Effector CD4-positive, alpha-beta T cell (primary cell): ENCODE data around the gene BMP2K.
A peak's percentile ranks its signal among the peaks of the same experiment; 100 is the strongest.
"Not testable (repeated sequence)": the region's sequence is repeated elsewhere in the genome, so short reads cannot be mapped to it uniquely, and the experiment has no call there.

ENCODE experiments used
- DNase-seq: peaks from one replicate; pipeline ENCODE4 v3.0.0-alpha.2; 2020

Gene BMP2K

DNA sequence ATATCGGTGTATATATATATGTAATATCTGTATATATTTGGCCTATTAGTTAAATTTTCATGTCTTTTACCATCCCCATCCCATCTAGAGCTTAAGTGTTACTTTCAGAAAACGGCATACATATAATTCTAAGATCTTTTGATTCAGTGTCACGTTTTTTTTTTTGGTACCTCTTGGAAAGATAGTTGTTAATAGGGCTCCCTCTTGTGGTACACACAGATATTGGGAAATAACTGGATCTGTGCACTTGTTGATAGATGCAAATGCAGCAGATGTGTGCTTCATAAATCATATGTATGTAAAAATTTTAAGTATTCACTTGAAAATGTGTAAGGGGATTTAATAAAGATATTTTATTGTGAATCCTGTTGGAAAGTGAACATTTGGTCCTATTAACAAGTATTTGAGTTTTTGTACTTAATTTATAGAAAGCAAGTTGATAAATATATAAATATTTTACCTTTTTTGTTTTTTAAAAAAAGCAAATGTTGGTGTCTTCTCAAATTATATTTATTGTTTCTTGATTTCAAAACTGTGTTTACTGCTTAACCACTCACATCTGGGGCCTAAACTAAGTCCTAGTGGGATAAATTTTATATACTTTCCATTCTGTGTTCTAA, 88.4 kb downstream of the BMP2K start:
- DNase-seq = peak; percentile 4

DNA sequence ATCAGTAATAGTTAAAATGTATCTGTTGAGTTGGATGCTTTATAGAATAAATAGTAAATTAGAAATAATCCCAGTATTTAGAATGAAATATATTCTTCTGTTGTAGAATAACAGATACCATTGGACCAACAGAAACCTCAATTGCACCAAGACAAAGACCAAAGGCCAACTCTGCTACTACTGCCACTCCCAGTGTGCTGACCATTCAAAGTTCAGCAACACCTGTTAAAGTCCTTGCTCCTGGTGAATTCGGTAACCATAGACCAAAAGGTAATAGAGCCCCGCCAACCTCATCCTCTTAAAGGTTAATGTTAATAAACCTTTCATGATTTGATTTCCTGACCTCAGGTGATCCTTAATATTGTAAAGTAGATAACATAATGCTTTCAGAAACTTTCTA, 89.3 kb downstream of the BMP2K start:
- DNase-seq = no peak

DNA sequence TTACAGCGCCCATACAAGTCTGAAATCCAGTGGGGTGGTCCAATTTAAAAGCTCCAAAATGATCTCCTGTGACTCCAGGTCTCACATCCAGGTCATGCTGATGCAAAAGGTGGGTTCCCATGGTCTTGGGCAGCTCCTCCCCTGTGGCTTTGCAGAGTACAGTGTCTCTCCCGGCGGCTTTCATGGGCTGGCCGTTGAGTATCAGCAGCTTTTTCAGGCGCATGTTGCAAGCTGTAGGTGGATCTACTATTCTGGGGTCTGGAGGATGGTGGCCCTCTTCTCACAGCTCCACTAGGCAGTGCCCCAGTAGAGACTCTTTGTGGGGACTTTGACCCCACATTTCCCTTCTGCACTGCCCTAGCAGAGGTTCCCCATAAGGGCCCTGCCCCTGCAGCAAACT, 92.6 kb downstream of the BMP2K start:
- not testable (repeated sequence) for DNase-seq

DNA sequence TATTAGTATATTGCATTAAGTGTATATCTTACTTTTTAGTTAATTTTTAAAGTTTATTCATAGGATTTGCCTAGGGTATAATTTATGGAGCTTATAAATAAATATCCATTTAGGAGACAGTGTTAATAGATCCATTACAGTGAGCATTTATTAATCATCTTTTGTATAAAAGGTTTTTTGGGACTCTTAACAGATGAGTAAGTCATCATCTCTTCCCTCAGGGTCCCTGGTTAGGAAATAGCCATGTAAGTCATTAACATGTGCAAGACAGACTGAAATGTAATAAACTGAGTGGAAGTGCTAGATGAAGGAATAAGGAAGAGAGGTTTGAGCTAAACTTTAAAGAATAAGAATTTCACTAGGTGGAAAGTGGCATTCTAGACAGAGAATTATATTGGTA, 93.9 kb downstream of the BMP2K start:
- DNase-seq = no peak

DNA sequence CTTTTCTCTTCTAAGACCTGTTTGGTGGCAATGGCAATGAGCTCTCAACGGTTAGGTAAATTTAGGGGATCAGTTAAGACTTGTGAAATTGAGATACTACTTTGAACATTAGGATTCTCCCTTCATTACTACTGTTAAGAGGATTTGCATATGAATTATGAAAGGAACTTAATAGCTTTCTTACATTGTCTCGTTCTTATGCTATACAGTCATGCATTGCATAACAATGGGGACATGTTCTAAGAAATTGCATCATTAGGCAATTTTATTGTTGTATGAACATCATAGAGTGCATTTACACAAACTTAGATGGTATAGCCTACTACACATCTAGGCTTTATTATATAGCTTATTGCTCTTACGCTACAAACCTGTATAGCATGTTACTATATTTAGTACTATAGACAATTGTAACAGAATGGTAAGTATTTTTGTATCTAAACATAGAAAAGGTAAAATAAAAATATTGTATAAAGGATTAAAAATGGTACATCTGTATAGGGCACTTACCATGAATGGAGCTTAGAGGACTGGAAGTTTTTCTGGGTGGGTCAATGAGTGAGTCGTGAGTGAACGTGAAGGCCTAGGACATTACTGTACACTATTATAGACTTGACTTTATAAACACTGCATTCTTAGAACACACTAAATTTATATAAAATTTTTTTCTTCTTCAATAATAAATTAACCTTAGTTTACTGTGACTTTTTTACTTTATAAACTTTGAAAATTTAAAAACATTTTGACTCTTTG, 100.6 kb downstream of the BMP2K start:
- no peak for DNase-seq

DNA sequence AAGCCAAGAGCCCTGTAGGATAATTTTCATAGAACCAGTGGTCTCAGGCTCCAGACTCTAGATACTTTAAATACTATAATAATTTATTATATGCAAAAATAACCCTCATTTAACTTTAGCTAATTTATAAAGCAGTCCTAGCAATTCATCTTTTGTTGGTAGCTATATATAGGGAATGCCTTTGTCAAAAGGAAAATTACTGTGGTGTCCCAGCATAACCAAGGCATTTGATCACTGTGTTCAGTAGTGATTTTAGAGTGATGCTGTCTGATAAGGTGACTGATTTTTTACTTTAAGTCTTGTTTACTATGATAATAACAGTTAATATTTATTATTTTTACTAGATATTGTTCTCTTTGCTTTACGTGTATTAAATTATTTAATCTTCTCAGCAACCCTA, 101.9 kb downstream of the BMP2K start:
- no peak for DNase-seq

DNA sequence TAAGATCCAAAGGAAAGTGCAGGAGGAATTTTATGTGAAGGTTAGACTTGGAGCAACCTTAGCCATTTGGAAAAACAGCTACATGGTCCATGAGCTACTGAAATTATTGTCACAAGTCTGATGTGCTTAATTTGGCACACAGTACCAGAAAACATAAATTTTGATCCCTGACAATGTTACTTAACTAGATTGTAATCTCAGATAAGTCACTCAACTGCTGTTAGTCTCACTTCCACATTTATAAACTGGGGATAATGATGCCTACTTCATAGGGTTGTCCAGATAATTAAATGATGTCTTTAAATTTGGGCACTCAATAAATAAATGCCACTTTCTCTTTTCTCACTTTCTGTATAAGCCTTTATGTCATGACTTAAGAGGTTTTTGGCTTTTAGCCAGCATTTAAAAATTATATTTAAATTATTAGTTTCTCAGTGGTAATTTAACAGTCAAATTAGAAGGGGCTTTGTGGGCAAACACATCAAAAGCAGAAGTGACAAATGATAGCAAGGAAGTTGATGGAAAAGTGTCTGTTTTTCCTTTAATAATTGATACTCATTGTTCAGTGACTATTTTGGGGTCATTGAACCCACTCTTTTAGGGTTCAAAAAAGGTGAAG, 104.8 kb downstream of the BMP2K start:
- no peak for DNase-seq

DNA sequence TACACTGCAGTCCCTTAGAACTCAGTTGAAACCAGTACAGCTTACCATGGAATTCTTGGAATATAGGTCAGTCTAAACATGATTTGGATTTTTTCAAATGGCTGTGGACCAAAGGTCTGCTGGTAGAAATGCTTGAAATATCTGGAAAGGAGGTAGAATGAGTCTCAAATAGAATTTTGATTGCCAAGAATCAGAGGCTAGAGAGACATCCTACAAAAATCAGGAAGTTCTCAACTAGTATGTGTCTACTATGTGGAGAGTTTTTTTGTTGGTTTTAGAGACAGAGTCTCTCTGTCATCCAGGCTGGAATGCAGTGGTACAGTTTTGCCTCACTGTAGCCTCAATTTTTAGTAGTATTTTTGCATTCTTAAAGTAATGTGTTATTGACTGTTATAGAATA, 109.4 kb downstream of the BMP2K start:
- DNase-seq = no peak

DNA sequence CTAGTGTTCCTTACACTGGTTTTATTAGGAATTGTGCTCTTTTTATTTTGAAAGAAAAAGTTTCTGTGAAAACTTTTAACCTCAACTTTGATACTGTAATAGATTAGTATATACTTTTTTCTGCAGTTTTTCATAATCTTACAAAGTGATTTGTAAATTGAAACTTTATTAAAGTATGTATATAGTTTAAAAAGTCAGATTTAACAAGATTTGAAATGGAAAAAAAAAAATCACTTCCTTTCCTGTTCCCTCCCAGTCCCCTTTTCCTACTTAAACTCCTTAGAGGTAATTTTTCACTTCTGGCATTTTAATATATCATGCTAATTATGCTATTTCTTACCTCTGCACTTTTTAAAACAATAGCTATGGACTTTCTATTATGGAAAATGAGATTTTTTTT, 113.8 kb downstream of the BMP2K start:
- no peak for DNase-seq

DNA sequence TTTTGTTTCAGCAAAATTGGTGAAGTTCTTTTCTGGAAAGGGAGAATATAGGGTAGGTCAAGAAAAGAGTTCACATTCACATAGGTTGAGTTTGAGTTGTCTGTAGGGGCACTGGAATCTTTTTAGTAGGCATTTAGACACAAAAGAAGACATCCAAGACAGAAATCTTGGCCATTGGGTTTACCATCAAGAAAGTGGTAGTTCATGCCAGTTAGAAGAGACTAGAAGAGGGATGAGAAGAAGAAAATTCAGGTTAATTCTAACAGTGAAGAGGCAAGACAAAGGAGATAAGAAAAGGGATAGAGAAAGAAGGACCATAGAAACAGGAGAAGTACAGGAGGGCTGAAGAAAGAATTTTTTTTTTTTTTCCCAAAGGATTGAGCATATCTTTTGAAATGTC, 123.2 kb downstream of the BMP2K start:
- DNase-seq = no peak

DNA sequence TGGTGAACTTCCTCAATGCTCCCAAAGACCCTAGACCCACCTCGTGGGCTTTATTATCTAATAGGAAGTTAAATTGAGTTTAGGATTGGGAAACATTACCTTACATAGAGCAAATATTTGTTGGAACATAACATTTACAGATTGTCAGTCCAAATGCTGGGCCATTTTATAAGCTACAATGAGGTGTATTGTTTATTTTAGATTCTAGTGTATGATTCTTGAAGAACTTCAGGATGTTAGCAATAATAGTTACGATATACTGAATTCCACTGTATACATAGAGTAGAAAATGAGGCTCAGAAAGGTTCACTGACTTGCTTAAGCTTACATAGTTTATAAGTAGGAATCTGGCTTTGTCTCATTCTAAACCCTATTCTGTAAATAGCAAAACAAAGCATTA, 125.7 kb downstream of the BMP2K start:
- no peak for DNase-seq

DNA sequence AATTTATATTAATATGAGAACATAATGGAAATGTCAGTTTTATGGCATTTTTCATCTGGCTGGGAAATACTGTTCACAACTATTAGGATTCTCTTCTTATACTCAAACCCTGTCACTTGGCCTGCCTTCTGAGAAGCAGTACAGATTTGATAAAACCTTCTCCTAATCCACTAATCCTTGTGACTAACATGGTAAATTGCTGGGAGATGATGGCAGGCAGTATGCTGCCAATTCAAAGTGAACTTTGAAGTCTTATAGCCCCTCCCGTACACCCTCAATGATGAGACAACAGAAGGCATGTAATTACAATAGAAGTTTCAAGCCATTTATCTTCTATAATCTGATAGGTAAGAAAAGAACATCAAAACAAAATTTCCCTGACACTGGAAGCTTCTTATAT, 126.1 kb downstream of the BMP2K start:
- no peak for DNase-seq

DNA sequence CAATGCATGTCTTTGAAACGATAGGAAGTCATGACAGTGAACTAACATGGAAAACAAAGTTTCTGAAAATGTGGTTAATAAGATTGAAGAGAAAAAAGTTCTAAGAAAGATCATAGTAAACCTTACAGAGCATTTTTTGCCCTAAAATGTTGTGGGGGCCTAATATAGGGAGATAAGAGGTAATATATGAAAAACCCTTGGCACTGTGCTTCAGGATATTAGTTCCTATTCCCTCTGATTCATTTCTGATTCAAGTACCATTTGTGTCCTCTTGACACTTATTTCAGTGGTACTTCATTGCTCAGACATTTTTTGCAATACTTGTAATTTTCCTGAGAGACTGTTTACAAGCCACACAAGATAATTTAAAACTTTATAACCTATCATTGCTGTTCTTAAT, 128.0 kb downstream of the BMP2K start:
- DNase-seq = no peak

DNA sequence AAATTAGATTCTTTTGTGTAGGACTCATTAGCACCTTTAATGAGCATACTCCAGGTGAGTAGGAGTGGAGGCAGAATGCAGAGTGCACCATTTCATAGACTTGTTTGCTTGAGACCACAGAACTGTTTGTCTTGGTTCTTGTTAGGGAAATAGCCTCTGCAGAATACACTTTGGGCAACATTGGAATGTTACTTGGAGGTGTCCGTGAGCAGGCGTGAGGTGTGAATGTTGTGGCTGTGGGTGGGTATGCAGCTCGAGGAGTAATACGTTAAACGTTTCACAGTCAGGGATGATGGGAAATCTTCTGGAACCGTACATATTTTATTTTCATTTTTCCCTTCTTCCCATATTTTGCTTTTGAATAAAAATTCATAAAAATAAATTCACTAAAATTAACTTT, 131.5 kb downstream of the BMP2K start:
- no peak for DNase-seq

DNA sequence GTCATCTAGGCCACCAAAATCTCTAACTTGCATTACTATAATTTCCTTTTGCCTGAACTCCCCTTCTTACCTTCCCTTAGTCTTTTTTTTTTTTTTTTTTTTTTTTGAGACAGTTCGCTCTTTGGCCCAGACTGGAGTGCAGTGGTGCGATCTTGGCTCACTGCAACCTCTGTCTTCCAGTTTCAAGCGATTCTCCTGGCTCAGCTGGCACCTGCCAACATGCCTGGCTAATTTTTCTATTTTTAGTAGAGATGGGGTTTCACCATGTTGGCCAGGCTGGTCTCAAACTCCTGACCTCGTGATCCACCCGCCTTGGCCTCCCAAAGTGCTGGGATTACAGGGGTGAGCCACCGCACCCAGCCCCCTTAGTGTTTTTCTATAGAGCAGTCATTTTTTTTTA, 132.8 kb downstream of the BMP2K start:
- not testable (repeated sequence) for DNase-seq

DNA sequence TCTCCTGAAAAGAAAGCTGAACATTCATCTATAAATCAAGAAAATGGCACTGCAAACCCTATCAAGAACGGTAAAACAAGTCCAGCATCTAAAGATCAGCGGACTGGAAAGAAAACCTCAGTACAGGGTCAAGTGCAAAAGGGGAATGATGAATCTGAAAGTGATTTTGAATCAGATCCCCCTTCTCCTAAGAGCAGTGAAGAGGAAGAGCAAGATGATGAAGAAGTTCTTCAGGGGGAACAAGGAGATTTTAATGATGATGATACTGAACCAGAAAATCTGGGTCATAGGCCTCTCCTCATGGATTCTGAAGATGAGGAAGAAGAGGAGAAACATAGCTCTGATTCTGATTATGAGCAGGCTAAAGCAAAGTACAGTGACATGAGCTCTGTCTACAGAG, 134.5 kb downstream of the BMP2K start:
- DNase-seq = no peak

DNA sequence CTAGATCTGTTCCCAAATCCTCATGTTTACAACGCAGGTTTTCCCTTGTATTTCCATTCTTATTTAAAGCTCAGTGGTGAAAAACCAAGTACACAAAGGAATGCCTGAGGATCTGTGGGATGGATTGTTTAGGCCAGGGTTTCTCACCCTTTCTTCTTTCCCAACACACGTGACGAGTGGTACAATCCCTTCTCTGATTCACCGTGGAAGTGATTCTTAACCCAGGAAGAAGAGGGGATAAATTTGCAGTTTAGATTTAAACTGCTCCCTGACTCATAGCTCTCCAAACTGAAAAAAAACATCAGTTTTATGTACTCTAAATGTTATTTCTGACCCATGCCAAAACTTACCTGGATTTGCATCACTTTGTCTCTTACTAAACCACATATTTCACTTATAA, 146.1 kb downstream of the BMP2K start:
- DNase-seq = no peak

DNA sequence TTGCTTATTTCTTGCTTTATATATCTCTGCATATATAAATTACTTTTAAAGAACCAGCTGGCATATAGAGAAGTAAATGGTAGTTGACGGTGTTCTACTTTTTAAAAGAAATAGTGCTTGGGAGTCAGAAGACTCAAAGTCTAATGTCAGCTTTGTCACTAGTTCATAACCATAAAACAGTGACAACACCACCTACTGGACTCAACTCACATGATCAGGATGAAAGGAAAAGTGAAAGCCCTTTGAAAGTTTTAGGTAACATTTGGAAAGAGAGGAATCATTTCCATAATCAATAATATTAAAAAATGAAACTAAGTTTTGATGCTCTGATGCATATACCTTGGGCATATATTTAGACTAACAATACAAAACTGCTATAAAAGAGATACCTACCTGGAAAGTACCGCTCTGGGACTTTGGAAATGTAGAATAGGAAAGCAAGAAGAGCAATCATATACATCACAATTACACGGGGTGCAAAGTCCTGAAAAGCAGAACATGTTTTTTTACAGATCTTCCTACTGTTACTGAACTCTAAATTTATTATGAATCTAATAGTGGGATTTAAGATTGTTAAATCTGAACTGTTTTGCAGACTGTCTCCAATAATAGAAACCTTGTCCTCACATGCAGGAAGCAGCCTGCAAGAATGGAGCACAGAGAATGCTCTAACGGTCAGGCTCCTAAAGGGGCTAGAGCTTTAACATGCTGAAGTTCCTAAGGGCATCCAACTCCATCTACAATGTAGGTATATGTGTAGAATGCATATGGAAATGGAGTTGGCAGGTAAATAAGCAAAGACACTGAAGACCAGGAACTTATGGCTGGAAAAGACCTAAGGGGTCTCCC, 147.5 kb downstream of the BMP2K start:
- no peak for DNase-seq

DNA sequence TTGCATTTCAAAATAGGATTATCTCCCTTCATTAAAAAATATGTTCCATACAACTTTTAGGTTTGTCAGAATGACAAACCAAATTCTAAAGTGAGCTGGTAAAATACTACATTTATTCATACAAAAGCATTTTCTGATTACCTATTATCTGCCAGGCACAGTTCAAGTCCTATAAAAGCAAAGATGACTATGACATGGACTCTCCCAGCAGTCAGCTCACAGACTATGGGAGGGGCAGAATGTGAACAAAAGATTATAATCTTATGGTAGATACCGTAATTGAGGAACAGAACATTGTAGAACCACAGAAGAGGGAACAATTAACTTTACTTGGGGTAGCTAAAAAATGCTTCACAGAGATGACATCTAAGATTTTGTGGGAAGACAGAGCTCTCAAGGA, 150.7 kb downstream of the BMP2K start:
- no peak for DNase-seq

DNA sequence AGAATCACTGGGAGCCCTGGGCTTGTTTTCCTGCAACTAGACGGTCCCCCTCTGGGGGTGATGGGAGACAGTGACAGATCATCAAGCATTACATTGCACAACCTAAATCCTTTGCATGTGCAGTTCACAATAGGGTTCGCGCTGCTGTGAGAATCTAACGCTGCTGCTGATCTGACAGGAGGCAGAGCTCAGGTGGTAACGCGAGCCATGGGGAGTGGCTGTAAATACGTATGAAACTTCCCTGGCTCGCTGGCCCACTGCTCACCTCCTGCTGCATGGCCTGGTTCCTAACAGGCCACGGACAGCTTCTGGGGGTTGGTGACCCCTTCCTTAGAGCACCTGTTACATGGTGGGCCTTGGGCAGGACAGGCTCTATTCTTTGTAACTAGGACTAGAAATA, 152.7 kb downstream of the BMP2K start:
- no peak for DNase-seq

DNA sequence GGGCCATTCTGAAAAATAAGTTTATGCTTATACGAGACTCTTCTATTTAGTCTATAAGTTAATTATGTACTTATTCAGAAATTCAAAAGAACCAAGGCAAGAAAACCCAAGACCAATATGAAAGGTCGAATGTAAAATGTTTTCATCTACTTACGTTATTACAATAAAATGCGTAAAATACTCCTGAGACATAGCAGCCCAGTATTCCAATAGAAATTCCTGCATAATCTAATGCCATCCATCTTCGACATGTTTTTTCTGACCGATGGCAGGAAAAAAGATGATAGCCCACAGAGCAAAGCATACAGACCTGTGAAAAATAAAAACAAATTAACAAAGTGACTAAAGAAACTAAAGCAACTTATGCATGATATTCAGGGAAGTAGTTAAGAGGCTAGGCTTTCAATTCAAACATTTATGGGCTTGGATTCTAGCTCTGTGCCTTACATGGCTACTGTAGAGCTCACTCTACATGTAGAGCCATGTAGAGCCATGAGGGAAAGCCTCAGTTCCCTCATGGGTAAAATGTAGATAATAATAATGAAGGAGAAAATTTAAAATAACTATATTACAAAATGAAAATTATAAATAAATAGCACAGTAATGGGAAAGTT, 154.0 kb downstream of the BMP2K start:
- no peak for DNase-seq

DNA sequence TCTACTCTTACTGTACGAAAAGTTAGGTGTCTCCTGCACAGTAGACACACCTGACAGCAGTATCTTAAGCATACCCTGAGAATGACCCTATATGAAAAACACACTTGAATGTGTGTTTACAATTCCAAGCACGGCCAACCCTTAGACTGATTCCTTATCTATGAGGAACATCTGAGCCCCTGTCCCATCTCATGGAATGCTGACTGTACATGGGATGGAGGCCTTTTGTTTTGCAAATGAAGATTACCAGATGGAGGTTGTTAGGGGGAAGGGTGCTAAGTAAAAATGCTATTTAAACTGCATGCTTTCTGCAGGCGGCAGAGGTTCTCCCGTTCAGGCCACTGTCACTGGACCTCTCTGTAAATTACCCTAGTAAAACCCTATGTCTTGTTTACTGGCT, 160.8 kb downstream of the BMP2K start:
- no peak for DNase-seq

DNA sequence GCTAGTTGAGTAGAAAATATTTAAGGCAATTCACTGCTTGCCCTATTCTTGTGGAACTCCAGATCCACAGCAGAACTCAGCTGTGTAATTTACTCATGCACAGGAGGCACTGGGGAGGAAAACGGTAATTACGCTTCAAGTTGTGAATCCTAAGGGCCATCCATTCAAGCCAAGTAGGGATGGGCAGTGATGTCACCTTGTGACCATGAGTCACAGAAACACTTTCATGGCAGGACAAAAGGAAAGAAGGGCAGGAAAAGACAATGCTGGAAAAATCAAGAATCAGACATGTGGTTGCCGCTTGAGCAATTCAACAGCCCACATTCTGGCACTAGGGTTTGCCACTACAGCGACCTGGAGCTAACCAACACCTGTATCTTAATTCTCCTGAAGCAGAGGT, 161.7 kb downstream of the BMP2K start:
- no peak for DNase-seq
